Measurements from ENCODE around the gene FAM210A. TPM values are rescaled to one million over a fixed set of nuclear protein-coding genes. Genes with fewer than 3 reads are reported as not detected.

FAM210A gene
- total RNA-seq, 1 experiment from 2014 or later = 21.0 TPM

GRCh38 chr18:13688191-13689136 lies 37.9 kb downstream of the FAM210A start:
- Histone ChIP-seq H3K9me3 (ENCODE audit: control insufficient read depth, insufficient read depth, low read depth, low read length) (no peaks in the 10 kb centered on the region), H3K27me3 (ENCODE audit: control insufficient read depth, insufficient read depth, low read length) (no peaks in the 10 kb centered on the region), H3K4me3 (ENCODE audit: low read depth in 2 of 2, low read length in 2 of 2) (no peak overlapping the region), H3K27ac (ENCODE audit: low read length) (no peak overlapping the region), H3K36me3 (ENCODE audit: control insufficient read depth, insufficient read depth, low read length) (no peaks in the 10 kb centered on the region), H3K4me1 (ENCODE audit: control insufficient read depth, insufficient read depth, low read length) (no peaks in the 10 kb centered on the region)
- ChIA-PET CTCF (no interaction called here), POLR2A (no interaction called here)
- TF ChIP-seq POLR2AphosphoS5 (IDR thresholded peaks at IDR 0.05; ENCODE audit: low read depth, low read length) = no peak
- TF ChIP-seq, protein P1, sequence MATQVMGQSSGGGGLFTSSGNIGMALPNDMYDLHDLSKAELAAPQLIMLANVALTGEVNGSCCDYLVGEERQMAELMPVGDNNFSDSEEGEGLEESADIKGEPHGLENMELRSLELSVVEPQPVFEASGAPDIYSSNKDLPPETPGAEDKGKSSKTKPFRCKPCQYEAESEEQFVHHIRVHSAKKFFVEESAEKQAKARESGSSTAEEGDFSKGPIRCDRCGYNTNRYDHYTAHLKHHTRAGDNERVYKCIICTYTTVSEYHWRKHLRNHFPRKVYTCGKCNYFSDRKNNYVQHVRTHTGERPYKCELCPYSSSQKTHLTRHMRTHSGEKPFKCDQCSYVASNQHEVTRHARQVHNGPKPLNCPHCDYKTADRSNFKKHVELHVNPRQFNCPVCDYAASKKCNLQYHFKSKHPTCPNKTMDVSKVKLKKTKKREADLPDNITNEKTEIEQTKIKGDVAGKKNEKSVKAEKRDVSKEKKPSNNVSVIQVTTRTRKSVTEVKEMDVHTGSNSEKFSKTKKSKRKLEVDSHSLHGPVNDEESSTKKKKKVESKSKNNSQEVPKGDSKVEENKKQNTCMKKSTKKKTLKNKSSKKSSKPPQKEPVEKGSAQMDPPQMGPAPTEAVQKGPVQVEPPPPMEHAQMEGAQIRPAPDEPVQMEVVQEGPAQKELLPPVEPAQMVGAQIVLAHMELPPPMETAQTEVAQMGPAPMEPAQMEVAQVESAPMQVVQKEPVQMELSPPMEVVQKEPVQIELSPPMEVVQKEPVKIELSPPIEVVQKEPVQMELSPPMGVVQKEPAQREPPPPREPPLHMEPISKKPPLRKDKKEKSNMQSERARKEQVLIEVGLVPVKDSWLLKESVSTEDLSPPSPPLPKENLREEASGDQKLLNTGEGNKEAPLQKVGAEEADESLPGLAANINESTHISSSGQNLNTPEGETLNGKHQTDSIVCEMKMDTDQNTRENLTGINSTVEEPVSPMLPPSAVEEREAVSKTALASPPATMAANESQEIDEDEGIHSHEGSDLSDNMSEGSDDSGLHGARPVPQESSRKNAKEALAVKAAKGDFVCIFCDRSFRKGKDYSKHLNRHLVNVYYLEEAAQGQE (IDR thresholded peaks at IDR 0.05; ENCODE audit: insufficient read depth in 1 of 2, low read depth in 2 of 2, low read length in 1 of 2) = no peak
- no peak for TF ChIP-seq SIN3A (IDR thresholded peaks at IDR 0.05; ENCODE audit: borderline replicate concordance, insufficient read depth, low read depth, low read length)
- TF ChIP-seq CTCF (IDR thresholded peaks at IDR 0.05) = no peak
- TF ChIP-seq TCF7L2 (IDR thresholded peaks at IDR 0.05; ENCODE audit: low read depth, low read length) = no peak
- intact Hi-C loops (cut with micrococcal nuclease; ENCODE audit: unreplicated experiment) (no loop called here), in situ Hi-C loops (cut with HindIII; ENCODE audit: low pct_unique_long_range_greater_than_20kb, low sequenced_read_pairs) (no loop called here)
- BruUV-seq (replicated peaks) = no TSS peak
- DNase-seq (ENCODE audit: low read depth, low spot score) (no peak), ATAC-seq (no peak)

DNA sequence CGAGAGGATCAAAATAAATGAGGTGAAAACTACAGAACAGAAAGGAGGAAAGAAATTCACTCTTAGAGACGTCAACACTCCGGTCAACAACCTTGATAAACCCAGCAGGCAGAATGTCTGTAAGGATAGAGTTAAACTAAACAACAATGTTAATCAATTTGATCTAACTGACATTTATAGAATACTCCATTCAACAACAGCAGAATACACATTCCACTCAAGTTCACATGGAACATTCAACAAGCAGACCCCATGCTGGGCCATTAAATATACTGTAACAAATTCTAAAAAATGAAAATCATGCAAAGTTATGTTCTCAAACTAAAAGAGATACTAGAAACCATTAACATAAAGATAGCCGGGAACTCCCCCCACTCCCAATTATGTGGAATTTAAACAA lies 41.8 kb downstream of the FAM210A start:
- in situ Hi-C loops (cut with HindIII; ENCODE audit: low pct_unique_long_range_greater_than_20kb, low sequenced_read_pairs) (no loop called here), intact Hi-C loops (cut with micrococcal nuclease; ENCODE audit: unreplicated experiment) (no loop called here)
- Histone ChIP-seq H3K36me3 (ENCODE audit: control insufficient read depth, insufficient read depth, low read length) (no peaks in the 10 kb centered on the region; the same call in 1 of the 2 replicates), H3K9me3 (ENCODE audit: control insufficient read depth, insufficient read depth, low read depth, low read length) (no peaks in the 10 kb centered on the region), H3K4me1 (ENCODE audit: control insufficient read depth, insufficient read depth, low read length) (no peaks in the 10 kb centered on the region), H3K27me3 (ENCODE audit: control insufficient read depth, insufficient read depth, low read length) (no peaks in the 10 kb centered on the region), H3K27ac (ENCODE audit: low read length) (no peak overlapping the region), H3K4me3 (ENCODE audit: low read depth in 2 of 2, low read length in 2 of 2) (no peak overlapping the region)
- ChIA-PET POLR2A (no interaction called here), CTCF (no interaction called here)
- TF ChIP-seq SIN3A (IDR thresholded peaks at IDR 0.05; ENCODE audit: borderline replicate concordance, insufficient read depth, low read depth, low read length) (no peak), CTCF (IDR thresholded peaks at IDR 0.05) (no peak), TCF7L2 (IDR thresholded peaks at IDR 0.05; ENCODE audit: low read depth, low read length) (no peak), POLR2AphosphoS5 (IDR thresholded peaks at IDR 0.05; ENCODE audit: low read depth, low read length) (no peak)
- TF ChIP-seq, protein P1 (IDR thresholded peaks at IDR 0.05; ENCODE audit: insufficient read depth in 1 of 2, low read depth in 2 of 2, low read length in 1 of 2) = no peak
- DNase-seq (ENCODE audit: low read depth, low spot score) (no peak), ATAC-seq (no peak)
- BruUV-seq (replicated peaks) = no TSS peak
